ENCODE data around the gene HSD11B2.

GRCh38 chr16:67463059-67463458 is 32.1 kb downstream of the HSD11B2 start:
- no peak for TF ChIP-seq EZH2phosphoT487 (IDR thresholded peaks at IDR 0.05; ENCODE audit: borderline replicate concordance, low read length)
- TF ChIP-seq CTCF (conservative IDR thresholded peaks at IDR 0.05; ENCODE audit: low read depth, low read length): no peak
- no peak for TF ChIP-seq EZH2 (IDR thresholded peaks at IDR 0.05; ENCODE audit: low read length, unreplicated experiment)
